Ovary (tissue), 3 donors: ENCODE data around the gene MAJIN.

Experiments used
- CTCF ChIP-seq, 3 donors: fragments of 450-650 bp in 2 of 3; fragments of 200-600 bp in 1 of 3; IDR thresholded peaks; one replicate each; pipeline versions ENCODE4 v1.5.1 to v1.8.0; 2016 to 2022; ENCODE audit warnings: antibody characterized with exemption in 3 of 3, mild to moderate bottlenecking in 1 of 3
- EP300 ChIP-seq: sonication (generic); formaldehyde crosslinking; IDR thresholded peaks from one replicate; pipeline ENCODE4 v1.6.1; 2017; ENCODE audit warnings: antibody characterized with exemption
- POLR2A ChIP-seq: fragments of 450-650 bp; IDR thresholded peaks from one replicate; pipeline ENCODE4 v1.6.1; 2017; ENCODE audit warnings: antibody characterized with exemption, mild to moderate bottlenecking, moderate library complexity
- donor health status: DM: no; HTN: no; CAD: no.

GRCh38 chr11:64998690-64999431 is 27.0 kb upstream of the MAJIN start:
- TF ChIP-seq CTCF (IDR thresholded peaks at IDR 0.05) (no peak), POLR2A (no peak), EP300 (no peak)
